T-helper 2 cell treated with Interferon-gamma antibody and Interleukin-4, amounts not matched to agents 5 μg/mL and 100 μg/mL, for 36 hours (primary cell): ENCODE data around the gene CDKN1A.
A peak's percentile ranks its signal among the peaks of the same experiment; 100 is the strongest.
"Not testable (repeated sequence)": the region's sequence is repeated elsewhere in the genome, so short reads cannot be mapped to it uniquely, and the experiment has no call there.

ENCODE experiments used
- DNase-seq: peaks from one replicate; pipeline ENCODE4 v3.0.0; 2021; ENCODE audit warnings: low spot score
- H3K27ac Mint-ChIP-seq: one replicate; pipeline ENCODE4 v1.8.0; 2021; ENCODE audit warnings: mild to moderate bottlenecking, mixed read lengths
- H3K27me3 Mint-ChIP-seq: one replicate; pipeline ENCODE4 v1.8.0; 2021; ENCODE audit warnings: low read depth, mixed read lengths
- H3K36me3 Mint-ChIP-seq: one replicate; pipeline ENCODE4 v1.8.0; 2021; ENCODE audit warnings: low read depth, mixed read lengths
- H3K4me1 Mint-ChIP-seq: one replicate; pipeline ENCODE4 v1.8.0; 2021; ENCODE audit warnings: low read depth, mixed read lengths
- H3K4me3 Mint-ChIP-seq: one replicate; pipeline ENCODE4 v1.8.0; 2022; ENCODE audit warnings: mild to moderate bottlenecking, moderate library complexity, mixed read lengths
- H3K9me3 Mint-ChIP-seq: one replicate; pipeline ENCODE4 v1.8.0; 2021; ENCODE audit warnings: mixed read lengths

Gene CDKN1A

DNA sequence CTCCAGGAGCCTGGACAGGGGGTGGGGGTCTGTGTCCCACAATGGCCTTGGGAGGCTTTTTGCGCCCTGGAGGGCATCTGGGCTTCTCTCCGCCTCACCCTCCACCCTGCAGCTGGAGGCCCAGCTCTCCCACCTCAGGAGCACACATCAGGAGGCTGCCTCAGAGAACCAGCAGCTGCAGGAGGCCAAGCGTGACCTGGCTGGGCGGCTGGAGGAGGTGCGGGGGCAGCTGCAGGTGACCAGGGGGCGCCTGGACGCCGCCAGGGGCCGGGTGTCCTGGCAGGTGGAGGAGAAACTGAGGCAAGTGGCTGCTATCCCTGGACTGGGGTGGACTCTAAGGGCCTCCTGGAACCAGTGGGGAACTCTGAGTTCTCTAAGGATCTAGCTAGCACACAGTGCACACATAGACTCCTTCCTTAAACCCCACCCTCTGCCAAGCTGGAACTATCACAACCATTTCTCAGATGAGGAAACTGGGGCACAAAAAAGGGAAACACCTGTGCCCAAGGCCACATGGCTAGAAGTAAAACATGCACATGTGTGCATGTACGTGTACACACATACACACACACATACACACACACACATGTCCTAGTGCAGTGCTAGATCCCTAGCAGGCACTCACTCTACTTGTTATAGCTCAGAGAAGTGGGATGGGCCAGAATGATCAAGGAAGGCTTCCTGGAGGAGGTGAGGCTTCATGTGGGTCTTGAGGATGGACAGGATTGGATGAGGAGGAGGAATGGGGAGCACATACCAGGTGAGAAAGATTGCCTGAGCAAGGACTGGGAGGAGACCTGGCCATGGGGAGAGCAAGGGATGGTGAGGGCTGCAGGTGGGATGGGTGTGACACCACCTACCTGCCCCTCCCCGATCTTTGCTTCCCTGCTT is 42.0 kb downstream of the CDKN1A start:
- Mint-ChIP-seq H3K9me3 (no peaks in the 10 kb centered on the region), H3K36me3 (no peaks in the 10 kb centered on the region), H3K4me1 (peaks cover 9% of the 10 kb centered on the region), H3K27ac (no peak overlapping the region), H3K27me3 (no peaks in the 10 kb centered on the region), H3K4me3 (no peak overlapping the region)
- DNase-seq: no peak

DNA sequence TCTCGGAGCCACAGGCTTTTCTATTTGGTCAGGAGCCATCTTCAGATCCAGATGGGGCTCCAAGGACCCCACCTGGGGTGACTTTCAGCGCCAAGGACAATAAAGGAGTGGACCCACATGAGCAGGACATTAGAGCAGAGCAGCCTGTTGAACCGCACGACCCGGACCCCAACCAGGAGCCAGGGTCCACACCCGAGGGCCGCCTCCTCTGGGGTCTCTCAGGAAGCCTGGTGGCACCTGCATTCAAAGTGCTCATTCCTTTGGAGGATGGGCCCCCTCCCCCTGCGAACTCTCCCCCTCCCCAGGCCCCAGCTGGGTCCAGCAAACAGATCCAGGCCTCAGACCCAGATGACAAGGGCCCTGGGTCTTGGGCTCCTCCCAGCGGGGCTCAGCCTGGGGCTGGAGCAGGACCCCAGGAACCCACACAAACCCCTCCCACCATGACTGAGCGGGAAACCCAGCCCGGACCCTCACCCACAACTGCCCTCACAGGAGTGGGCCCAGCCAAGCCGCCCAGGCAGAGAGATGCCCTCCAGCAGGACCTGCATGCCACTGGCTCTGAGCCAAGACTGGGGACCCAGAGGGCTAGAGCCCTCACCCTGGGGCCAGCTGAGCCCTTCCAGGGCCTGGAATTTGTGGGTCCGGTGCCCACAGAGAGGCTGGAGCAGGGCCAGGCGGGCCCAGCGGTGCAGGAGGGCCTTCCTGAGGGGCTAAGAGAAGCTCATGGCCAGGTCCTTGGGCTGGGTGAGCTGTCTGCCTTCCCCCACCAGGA is 43.0 kb downstream of the CDKN1A start:
- H3K4me1 Mint-ChIP-seq: peaks cover 16% of the 10 kb centered on the region
- no peak overlapping the region for H3K4me3 Mint-ChIP-seq
- no peak overlapping the region for H3K27ac Mint-ChIP-seq
- no peaks in the 10 kb centered on the region for H3K27me3 Mint-ChIP-seq
- no peaks in the 10 kb centered on the region for H3K36me3 Mint-ChIP-seq
- no peak for DNase-seq
- no peaks in the 10 kb centered on the region for H3K9me3 Mint-ChIP-seq

DNA sequence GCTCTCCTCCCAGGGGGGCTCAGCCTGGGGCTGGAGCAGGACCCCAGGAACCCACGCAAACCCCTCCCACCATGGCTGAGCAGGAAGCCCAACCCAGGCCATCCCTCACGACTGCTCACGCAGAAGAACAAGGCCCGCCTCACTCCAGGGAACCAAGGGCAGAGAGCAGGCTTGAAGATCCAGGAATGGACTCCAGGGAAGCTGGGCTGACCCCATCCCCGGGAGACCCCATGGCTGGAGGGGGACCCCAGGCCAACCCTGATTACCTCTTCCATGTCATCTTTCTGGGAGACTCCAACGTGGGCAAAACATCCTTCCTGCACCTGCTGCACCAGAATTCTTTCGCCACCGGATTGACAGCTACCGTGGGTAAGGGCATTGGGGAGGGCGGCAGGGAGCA is 43.9 kb downstream of the CDKN1A start:
- Mint-ChIP-seq H3K27ac (no peak overlapping the region), H3K27me3 (no peaks in the 10 kb centered on the region), H3K9me3 (no peaks in the 10 kb centered on the region), H3K4me1 (peaks cover 24% of the 10 kb centered on the region), H3K36me3 (no peaks in the 10 kb centered on the region), H3K4me3 (no peak overlapping the region)
- no peak for DNase-seq

DNA sequence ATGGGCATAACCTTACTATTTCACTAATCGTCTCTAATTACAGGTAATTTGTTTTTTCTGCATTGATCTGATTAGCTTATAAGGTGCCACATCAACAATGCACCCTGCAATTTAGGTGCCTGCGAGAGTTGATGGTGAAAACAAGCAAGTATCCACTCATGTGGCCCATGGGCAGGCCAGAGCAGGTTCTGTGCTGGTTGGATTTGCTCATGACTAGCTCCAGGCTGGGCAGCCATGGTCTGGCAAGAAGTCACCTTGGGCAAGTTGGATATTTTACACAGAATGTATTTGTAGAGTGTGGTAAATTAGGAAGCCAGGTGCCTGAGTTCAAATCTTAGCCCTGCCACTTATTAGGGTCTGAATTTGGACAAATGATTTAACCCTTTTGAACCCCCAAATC is 44.4 kb downstream of the CDKN1A start:
- H3K36me3 Mint-ChIP-seq: no peaks in the 10 kb centered on the region
- H3K9me3 Mint-ChIP-seq: no peaks in the 10 kb centered on the region
- H3K4me3 Mint-ChIP-seq: no peak overlapping the region
- peaks cover 29% of the 10 kb centered on the region for H3K4me1 Mint-ChIP-seq
- DNase-seq: no peak
- H3K27ac Mint-ChIP-seq: no peak overlapping the region
- H3K27me3 Mint-ChIP-seq: no peaks in the 10 kb centered on the region

DNA sequence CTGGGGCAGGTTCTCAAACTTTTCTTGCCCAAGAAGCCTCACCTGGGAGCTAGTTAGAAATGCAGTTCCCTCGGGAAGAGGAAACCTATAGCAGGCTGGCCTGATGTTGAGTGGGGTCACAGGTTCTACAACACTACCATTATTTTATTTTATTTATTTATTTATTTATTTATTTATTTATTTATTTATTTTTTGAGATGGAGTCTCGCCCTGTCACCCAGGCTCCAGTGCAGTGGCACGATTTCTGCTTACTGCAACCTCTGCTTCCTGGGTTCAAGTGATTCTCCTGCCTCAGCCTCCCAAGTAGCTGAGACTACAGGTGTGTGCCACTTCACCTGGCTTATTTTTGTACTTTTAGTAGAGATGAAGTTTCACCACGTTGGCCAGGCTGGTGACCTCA is 45.5 kb downstream of the CDKN1A start:
- H3K27me3 Mint-ChIP-seq, H3K27ac Mint-ChIP-seq, H3K9me3 Mint-ChIP-seq, H3K4me3 Mint-ChIP-seq, H3K36me3 Mint-ChIP-seq, DNase-seq: not testable (repeated sequence)
- peaks cover 36% of the 10 kb centered on the region for H3K4me1 Mint-ChIP-seq

DNA sequence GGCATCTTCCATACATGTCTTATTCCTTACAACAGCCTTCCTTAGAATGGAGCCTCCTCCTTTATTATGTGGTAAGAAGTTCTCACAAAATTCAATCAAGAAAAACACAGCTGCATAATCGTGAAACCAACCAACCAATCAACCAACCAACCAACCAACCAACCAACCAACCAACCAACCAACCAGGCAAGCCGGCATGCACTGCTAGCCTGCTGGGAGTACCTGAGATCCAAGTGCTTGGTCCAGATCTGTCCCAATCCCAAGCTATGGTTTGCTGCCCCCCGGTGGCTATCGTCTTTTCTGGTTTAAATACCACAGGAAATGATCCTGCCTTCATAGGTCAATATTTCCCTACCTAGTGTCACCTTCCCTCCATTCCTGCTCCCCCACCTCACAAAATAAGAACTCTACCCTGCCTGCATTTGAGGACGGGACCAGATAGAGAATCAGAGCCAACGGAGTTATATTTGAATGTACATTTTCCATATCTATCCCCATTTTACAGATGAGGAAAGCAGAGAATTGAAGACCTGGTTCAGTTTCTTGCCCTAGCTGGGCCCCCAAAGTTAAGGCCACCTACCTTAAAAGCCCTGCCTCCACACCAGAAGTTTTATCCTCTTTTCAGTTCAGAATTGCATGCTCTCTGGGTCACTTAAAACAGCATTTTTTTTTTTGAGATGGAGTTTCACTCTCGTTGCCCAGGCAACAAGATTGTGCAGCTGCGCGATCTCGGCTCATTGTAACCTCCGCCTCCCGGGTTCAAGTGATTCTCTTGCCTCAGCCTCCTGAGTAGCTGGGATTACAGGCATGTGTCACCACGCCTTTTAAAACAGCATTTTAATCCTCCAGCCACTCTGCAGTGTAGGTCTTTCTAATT is 46.2 kb downstream of the CDKN1A start:
- DNase-seq: peak; percentile 28
- Mint-ChIP-seq H3K27ac (no peak overlapping the region), H3K36me3 (no peaks in the 10 kb centered on the region), H3K4me1 (peaks cover 36% of the 10 kb centered on the region), H3K4me3 (no peak overlapping the region), H3K27me3 (no peaks in the 10 kb centered on the region), H3K9me3 (no peaks in the 10 kb centered on the region)

DNA sequence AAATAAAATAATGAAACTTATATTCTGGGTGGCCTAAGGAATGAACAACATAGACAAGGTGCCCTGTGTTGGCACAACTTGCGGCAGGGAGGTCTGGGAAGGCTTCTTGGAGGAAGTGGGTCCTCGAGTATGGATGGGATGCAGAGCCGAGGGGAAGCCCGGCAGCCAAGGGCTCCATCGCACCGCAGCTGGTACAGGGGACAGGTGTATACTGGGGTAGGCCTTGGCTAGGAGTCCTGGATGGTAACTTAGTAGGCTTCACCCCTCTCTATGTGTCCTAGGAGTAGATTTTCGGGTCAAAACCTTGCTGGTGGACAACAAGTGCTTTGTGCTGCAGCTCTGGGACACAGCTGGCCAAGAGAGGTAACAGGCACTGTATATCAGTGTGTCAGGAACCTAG is 47.1 kb downstream of the CDKN1A start:
- Mint-ChIP-seq H3K4me3 (no peak overlapping the region), H3K36me3 (no peaks in the 10 kb centered on the region), H3K4me1 (peaks cover 36% of the 10 kb centered on the region), H3K9me3 (no peaks in the 10 kb centered on the region), H3K27me3 (no peaks in the 10 kb centered on the region), H3K27ac (no peak overlapping the region)
- DNase-seq: no peak

DNA sequence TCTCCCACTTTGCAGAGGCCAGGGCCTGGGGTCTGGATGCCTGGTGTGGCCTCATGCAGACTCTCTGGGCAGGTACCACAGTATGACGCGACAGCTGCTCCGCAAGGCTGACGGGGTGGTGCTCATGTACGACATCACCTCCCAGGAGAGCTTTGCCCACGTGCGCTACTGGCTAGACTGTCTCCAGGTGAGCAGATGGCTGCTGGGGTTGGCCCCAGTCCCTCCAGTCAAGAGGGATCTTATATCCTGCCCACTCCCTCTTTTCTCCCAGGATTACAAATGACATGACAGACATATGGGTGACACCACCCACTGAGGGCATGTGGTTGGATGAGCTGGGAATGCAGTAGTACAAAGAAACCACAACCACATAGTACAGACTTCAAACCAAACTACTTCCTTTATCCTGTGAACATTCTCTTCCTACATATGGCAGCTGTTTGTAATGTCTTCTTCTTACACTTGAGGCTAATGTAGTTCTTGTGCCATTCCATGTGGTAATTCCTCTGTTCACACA is 49.0 kb downstream of the CDKN1A start:
- Mint-ChIP-seq H3K36me3 (no peaks in the 10 kb centered on the region), H3K27me3 (no peaks in the 10 kb centered on the region), H3K4me3 (peak overlapping the region; percentile 32), H3K27ac (no peak overlapping the region), H3K4me1 (peaks cover 38% of the 10 kb centered on the region), H3K9me3 (no peaks in the 10 kb centered on the region)
- DNase-seq: peak; percentile 11

DNA sequence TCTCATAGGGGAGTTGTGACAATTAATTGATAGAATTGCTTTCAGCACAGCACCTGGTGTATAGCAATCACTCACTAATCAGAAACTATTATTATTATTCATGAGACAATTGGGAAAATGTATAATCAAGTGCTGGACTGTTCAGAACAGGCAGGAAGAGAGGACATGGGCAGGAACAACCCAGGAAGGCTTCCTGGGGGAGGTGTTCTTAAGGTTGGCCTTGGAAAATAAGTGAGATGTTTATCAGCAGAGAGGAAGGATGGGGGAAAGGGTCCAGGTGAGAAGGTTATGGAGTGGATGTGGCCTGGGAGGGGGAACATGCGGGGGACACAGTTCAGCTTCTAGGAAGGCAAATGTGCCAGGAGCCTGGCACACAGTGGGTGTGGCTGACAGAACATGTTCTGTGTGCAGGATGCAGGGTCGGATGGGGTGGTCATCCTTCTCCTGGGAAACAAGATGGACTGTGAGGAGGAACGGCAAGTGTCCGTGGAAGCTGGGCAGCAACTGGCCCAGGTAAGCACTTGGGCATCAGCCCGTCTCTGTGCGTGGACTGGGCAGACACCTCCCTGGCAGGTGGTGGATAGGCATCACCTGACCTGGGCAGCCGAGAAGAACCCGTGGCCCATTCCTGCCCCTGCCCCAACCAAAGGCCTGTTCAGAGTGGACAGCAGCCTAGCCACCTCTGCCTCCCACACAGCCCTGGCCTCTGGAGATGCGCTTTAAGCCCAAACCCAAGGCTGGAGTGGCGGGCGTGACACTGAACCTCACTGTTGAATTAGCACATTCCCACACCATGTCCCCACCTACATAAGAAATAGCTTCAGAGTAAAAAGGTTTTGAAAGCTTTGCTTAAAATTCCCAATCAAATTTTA is 50.0 kb downstream of the CDKN1A start:
- no peaks in the 10 kb centered on the region for H3K9me3 Mint-ChIP-seq
- peaks cover 38% of the 10 kb centered on the region for H3K4me1 Mint-ChIP-seq
- H3K27ac Mint-ChIP-seq: peak overlapping the region; percentile 6
- H3K27me3 Mint-ChIP-seq: no peaks in the 10 kb centered on the region
- no peak for DNase-seq
- H3K36me3 Mint-ChIP-seq: no peaks in the 10 kb centered on the region
- peak overlapping the region; percentile 32 for H3K4me3 Mint-ChIP-seq

DNA sequence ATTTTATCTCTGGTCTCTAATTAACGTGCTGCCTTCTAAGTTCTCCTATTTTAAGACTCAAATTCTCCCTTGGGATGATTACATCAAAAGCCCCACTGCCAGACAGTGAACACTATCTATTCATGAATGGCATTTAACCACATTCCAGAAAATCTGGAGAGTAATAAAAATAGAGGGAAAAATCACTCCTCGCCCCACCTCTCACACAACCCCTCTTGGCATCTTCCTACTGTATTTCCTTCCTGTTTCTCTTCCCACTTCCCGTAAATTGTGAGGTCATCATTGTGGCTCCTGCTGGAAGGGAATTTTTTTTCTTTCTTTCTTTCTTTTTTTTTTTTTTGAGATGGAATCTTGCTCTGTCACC is 50.6 kb downstream of the CDKN1A start:
- Mint-ChIP-seq H3K4me1 (peaks cover 40% of the 10 kb centered on the region), H3K27me3 (no peaks in the 10 kb centered on the region), H3K9me3 (no peaks in the 10 kb centered on the region), H3K27ac (no peak overlapping the region), H3K36me3 (no peaks in the 10 kb centered on the region), H3K4me3 (no peak overlapping the region)
- no peak for DNase-seq

DNA sequence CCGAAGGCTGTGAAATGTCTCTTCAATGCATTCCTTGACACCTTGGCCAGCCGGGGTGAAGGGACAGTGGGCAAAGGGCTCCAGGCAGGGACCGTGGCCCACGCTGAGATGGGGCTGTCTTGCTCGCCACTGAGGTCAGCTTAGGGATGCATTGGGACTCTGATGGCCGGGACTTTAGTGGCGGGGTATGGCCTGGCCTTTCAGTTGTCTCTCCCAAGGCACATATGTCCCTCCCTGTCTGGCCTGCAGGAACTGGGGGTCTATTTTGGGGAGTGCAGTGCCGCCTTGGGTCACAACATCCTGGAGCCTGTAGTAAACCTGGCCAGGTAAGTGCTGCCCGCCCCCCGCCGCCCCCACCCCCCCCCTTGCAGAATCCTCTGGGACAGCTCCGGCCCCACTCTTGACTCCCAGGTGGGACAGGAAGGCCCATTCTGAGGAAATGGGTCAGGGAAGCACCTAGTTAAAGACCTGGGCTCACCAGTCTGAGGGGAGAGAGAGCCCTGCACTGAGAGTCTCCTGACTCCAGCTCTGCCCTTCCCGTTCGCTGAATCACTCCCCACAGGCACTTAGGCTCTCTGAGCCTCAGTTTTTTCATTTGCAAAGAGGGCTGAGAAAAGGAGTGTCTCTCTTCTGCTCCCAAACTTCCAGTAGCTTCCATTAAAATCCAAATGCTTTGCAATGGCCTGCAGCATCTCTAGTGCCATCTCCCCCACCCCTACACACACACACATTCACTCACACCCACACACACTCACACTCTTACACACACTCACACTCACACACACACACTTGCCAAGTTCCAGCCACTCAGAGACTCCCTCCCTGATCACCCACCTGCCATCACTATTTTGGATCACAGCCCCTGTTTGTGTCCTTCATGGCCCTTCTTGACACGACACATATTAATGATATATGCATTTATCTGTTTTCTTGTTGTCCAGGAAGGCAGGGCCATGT is 52.2 kb downstream of the CDKN1A start:
- H3K27ac Mint-ChIP-seq: peak overlapping the region; percentile 21
- H3K4me3 Mint-ChIP-seq: no peak overlapping the region
- H3K27me3 Mint-ChIP-seq: no peaks in the 10 kb centered on the region
- no peak for DNase-seq
- H3K36me3 Mint-ChIP-seq: no peaks in the 10 kb centered on the region
- H3K4me1 Mint-ChIP-seq: peaks cover 40% of the 10 kb centered on the region
- no peaks in the 10 kb centered on the region for H3K9me3 Mint-ChIP-seq

DNA sequence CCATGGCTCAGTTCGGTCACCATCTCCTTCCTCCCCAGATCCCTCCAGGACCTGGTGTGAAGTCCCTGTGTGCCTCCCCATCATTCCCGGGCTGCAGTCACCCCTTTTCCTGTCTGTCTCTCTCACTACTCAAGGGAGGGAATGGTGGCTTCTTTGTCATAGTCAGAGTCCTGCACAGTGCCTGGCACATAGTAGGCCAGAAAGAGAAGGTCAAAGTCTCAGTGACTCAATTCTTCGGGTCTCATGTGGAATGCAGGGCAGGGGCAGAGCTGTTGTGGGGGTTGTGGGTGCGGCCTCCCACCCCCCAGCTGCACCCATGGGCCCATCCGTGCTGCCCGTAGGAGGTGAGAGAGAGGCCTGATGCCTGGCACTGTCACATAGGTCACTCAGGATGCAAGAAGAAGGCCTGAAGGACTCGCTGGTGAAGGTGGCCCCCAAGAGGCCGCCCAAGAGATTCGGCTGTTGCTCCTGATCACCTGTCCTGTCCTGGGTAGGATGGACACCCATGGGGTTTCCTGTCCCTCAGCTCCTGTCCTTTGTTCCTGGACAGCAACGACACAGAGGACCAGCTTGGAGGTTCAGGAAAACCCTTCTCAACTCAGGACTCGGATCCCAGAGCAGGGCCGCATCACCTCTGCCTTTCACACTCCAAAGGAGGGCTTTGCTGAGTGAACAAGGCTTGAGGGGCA is 53.3 kb downstream of the CDKN1A start:
- Mint-ChIP-seq H3K36me3 (no peaks in the 10 kb centered on the region), H3K9me3 (no peaks in the 10 kb centered on the region), H3K27ac (no peak overlapping the region), H3K4me1 (peaks cover 33% of the 10 kb centered on the region), H3K4me3 (no peak overlapping the region), H3K27me3 (no peaks in the 10 kb centered on the region)
- DNase-seq: no peak
